Umbilical cord (tissue), 2 donors: ENCODE data around the gene MAN1A2. TPM values are rescaled to one million over a fixed set of nuclear protein-coding genes. Genes with fewer than 3 reads are reported as not detected.

Experiments used
- DNase-seq: peaks from one replicate; pipeline ENCODE4 v3.0.0-alpha.2; 2015; ENCODE audit warnings: low spot score
- total RNA-seq: library from RNA; depleted of rRNA; stranded (reverse); fragments of >200 nt; gene quantifications from one replicate; pipeline ENCODE4 v1.2.3, GENCODE V29; 2014; ENCODE audit warnings: low replicate concordance; ENCODE audit not compliant: insufficient read depth

Gene MAN1A2
- total RNA-seq, 1 donor from 2014 or later = 69.8 TPM

GRCh38 chr1:117575586-117576225, 208.5 kb downstream of the MAN1A2 start:
- DNase-seq = no peak

GRCh38 chr1:117576236-117576635, 209.0 kb downstream of the MAN1A2 start:
- DNase-seq = no peak

DNA sequence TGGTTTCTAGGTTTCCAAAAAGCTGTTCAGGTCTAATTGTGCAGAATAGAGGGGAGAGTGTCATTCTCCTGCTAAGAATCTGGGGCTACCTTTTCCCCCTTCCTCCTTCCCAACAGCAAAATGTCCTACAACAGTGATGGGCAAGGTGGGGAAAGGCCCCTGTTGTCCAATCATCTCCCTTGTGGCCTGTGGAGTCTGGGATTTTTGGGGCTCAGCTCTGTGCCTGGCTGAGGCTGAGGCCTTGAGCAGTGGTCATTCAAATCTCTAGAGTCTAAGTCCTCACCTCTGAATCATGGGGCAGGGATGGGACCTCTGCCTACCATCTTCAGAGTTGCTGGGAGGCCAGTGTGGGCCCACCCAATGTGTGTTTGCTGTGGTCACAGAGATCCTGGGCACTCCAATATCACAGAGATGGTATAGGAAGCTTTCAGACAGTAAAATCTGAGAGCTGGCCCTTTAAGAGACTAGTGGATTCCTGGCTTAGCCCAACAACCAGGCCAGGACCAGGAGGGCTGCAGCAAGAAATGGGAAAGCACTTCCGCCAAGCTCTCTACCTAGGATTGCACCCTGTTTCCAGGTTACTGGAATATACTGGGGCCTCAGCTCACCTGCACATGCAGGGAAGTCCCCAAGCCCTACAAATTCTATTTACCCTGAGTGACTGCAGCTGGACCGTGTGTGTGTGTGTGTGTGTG, 210.1 kb downstream of the MAN1A2 start:
- DNase-seq = no peak

- DNase-seq = no peak
These were observed 211.2 kb downstream of the MAN1A2 start for GRCh38 chr1:117578466-117578865.

Other genes starting within 250 kb of the MAN1A2 start
- 12.0 TPM for gene TRIM45, start 245.7 kb upstream of the MAN1A2 start, total RNA-seq
- gene VTCN1, start 156.5 kb upstream of the MAN1A2 start, total RNA-seq = 0.96 TPM
- 48.2 TPM for gene TENT5C, start 238.6 kb downstream of the MAN1A2 start, total RNA-seq